T-cell (primary cell): ENCODE measurements around the gene CTBS. TPM values are rescaled to one million over a fixed set of nuclear protein-coding genes. Genes with fewer than 3 reads are reported as not detected.
A peak's percentile ranks its signal among the peaks of the same experiment; 100 is the strongest.

ENCODE experiments used
- ATAC-seq, 4 experiments: fragments of 200-7000 bp in 3 of 4; fragments of 150-1000 bp in 1 of 4; cut with Tn5 transposase; replicated peaks in 1 of 4; 1 replicate in 3 of 4; 2 replicates in 1 of 4; pipeline ENCODE4 v1.10.0; 2021; ENCODE audit warnings: moderate library complexity in 3 of 4, mild to moderate bottlenecking in 2 of 4, moderate number of reproducible peaks in 1 of 4
- CTCF ChIA-PET, 2 donors: fragments of 300-600 bp; sonication (Branson Sonifier 250); formaldehyde crosslinking; loops; one replicate each; lab custom pipeline; 2022; ENCODE audit warnings: antibody characterized with exemption in 2 of 2; lab: Charles Lee
- POLR2A ChIA-PET, 2 donors: fragments of 300-600 bp; sonication (Branson Sonifier 250); formaldehyde crosslinking; loops; one replicate each; lab custom pipeline; 2022; ENCODE audit warnings: antibody characterized with exemption in 2 of 2; lab: Charles Lee
- DNase-seq, 35 experiments: peaks; one replicate each; pipeline versions ENCODE4 v3.0.0 to v3.0.0-alpha.2; 2013 to 2023
- H3K27ac ChIP-seq: one replicate; pipeline ENCODE4 v1.5.1; 2013; ENCODE audit warnings: low read length
- H3K27me3 ChIP-seq, 2 experiments: replicated peaks in 1 of 2; 1 replicate in 1 of 2; 2 replicates in 1 of 2; pipeline versions ENCODE4 v1.6.1 to v1.7.0; 2013; ENCODE audit warnings: low read length in 1 of 2, mixed read lengths in 1 of 2; ENCODE audit not compliant: control insufficient read depth in 2 of 2, insufficient read depth in 2 of 2; ENCODE audit errors: extremely low read depth in 1 of 2
- H3K36me3 ChIP-seq, 2 donors: 1 replicate in 1 of 2; 2 replicates in 1 of 2; pipeline versions ENCODE4 v1.6.1 to v1.7.0; 2013; ENCODE audit warnings: low read length in 1 of 2; ENCODE audit not compliant: control insufficient read depth in 2 of 2, insufficient read depth in 1 of 2; ENCODE audit errors: extremely low read depth in 1 of 2
- H3K4me1 ChIP-seq, 2 experiments: 1 replicate in 1 of 2; 2 replicates in 1 of 2; pipeline versions ENCODE4 v1.6.1 to v1.7.0; 2013; ENCODE audit warnings: low read length in 2 of 2, mixed read lengths in 1 of 2; ENCODE audit not compliant: insufficient read depth in 2 of 2, control insufficient read depth in 1 of 2; ENCODE audit errors: extremely low read depth in 1 of 2
- H3K4me3 ChIP-seq, 2 donors: 1 replicate in 1 of 2; 2 replicates in 1 of 2; pipeline versions ENCODE4 v1.5.1 to v1.7.0; 2013; ENCODE audit warnings: mild to moderate bottlenecking in 2 of 2, low read length in 1 of 2, moderate library complexity in 1 of 2; ENCODE audit not compliant: control insufficient read depth in 1 of 2; ENCODE audit errors: extremely low read depth in 1 of 2
- H3K9me3 ChIP-seq: 2 replicates; pipeline ENCODE4 v1.7.0; 2013
- H3K27ac Mint-ChIP-seq, 2 donors: one replicate each; pipeline ENCODE4 v1.8.0; 2020 to 2021; ENCODE audit warnings: mild to moderate bottlenecking in 2 of 2, mixed read lengths in 2 of 2
- H3K27me3 Mint-ChIP-seq, 2 donors: one replicate each; pipeline ENCODE4 v1.8.0; 2021 to 2022; ENCODE audit warnings: mixed read lengths in 2 of 2
- H3K36me3 Mint-ChIP-seq: one replicate; pipeline ENCODE4 v1.8.0; 2021; ENCODE audit warnings: mixed read lengths
- H3K4me1 Mint-ChIP-seq, 3 donors: one replicate each; pipeline ENCODE4 v1.8.0; 2020 to 2022; ENCODE audit warnings: mixed read lengths in 3 of 3, mild to moderate bottlenecking in 1 of 3
- H3K4me3 Mint-ChIP-seq, 3 donors: one replicate each; pipeline ENCODE4 v1.8.0; 2020 to 2022; ENCODE audit warnings: mild to moderate bottlenecking in 3 of 3, mixed read lengths in 3 of 3, moderate library complexity in 3 of 3
- H3K9me3 Mint-ChIP-seq, 3 donors: one replicate each; pipeline ENCODE4 v1.8.0; 2020 to 2022; ENCODE audit warnings: mixed read lengths in 3 of 3
- WGBS: methylation state at CpG from one replicate; pipeline ENCODE4 v1.1.5; 2013; ENCODE audit warnings: missing lambda C conversion rate; ENCODE audit not compliant: insufficient coverage; 5-methylcytosine and 5-hydroxymethylcytosine counted together
- total RNA-seq, 35 experiments: library from RNA in 6 of 35; stranded (reverse) in 6 of 35; fragments of 120-200 nt in 1 of 35; gene quantifications; one replicate each; pipeline versions ENCODE4 v1.2.1 to v1.2.4 and lab custom pipeline; 2013 to 2026

The CTBS gene
- total RNA-seq, 5 donors from 2014 or later (not counting 1 experiment from before 2014, with no cell fraction given): 14.8 to 20.3 (median 16.4) TPM

- no peaks in the 10 kb centered on the region for H3K27me3 ChIP-seq
- Mint-ChIP-seq H3K9me3 (no peaks in the 10 kb centered on the region), H3K27ac (no peak overlapping the region), H3K4me3 (peak overlapping the region in 1 of 3 donors; percentile 11), H3K4me1 (peaks cover 58 to 70% (median 59%) of the 10 kb centered on the region in 3 donors), H3K36me3 (peaks cover 34% of the 10 kb centered on the region), H3K27me3 (no peaks in the 10 kb centered on the region)
- DNase-seq (no peak), ATAC-seq (no peak)
- POLR2A ChIA-PET: no interaction called here
- H3K9me3 ChIP-seq: no peaks in the 10 kb centered on the region
- peaks cover 0 to 7% of the 10 kb centered on the region in 2 donors for H3K36me3 ChIP-seq
- H3K27ac ChIP-seq: no peak overlapping the region
- 97% methylated on average over 4 of the region's 7 CpGs for WGBS
- no peak overlapping the region for H3K4me3 ChIP-seq
- CTCF ChIA-PET: interaction anchor here in 1 of 2 donors (0.6 kb wide), 2 partner anchors 51 to 646 kb away, joined by 3 read pairs; no protein-coding TSS in a partner anchor
- H3K4me1 ChIP-seq: peaks cover 11 to 14% of the 10 kb centered on the region in 2 experiments
Observed at GRCh38 chr1:84570436-84571149, 3.6 kb downstream of the CTBS start.

DNA sequence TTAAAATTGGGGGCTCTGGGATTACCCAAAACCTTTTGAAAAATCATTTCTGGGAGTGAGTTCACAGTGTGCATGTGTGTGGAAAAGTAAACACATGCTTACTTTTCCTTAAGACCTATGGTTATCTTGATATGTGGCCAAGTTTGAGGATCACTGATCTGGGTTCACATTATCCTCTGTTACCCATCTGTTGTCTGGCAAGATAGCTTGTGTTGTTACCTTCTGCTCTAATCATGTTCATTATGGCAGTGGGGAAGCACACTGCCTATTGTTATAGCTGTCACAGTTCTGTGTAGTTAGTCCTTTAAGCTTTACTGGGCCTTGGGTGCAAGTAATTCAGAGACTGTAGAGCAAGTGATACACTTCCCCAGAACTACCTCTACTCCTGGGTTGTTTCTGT, 5.0 kb downstream of the CTBS start:
- Histone ChIP-seq H3K27ac (no peak overlapping the region), H3K4me3 (no peak overlapping the region), H3K27me3 (no peaks in the 10 kb centered on the region), H3K4me1 (peaks cover 9 to 11% of the 10 kb centered on the region in 2 experiments), H3K36me3 (peaks cover 0 to 15% of the 10 kb centered on the region in 2 donors), H3K9me3 (no peaks in the 10 kb centered on the region)
- DNase-seq: no peak
- POLR2A ChIA-PET: no interaction called here
- Mint-ChIP-seq H3K36me3 (peaks cover 34% of the 10 kb centered on the region), H3K9me3 (no peaks in the 10 kb centered on the region), H3K4me3 (no peak overlapping the region), H3K27ac (no peak overlapping the region), H3K27me3 (no peaks in the 10 kb centered on the region), H3K4me1 (peaks cover 53 to 62% (median 54%) of the 10 kb centered on the region in 3 donors)
- CTCF ChIA-PET: no interaction called here
- ATAC-seq: no peak

- Histone ChIP-seq H3K4me1 (no peaks in the 10 kb centered on the region), H3K27me3 (no peaks in the 10 kb centered on the region), H3K4me3 (no peak overlapping the region), H3K27ac (no peak overlapping the region), H3K9me3 (no peaks in the 10 kb centered on the region), H3K36me3 (no peaks in the 10 kb centered on the region)
- no peak for ATAC-seq
- Mint-ChIP-seq H3K36me3 (peaks cover 19% of the 10 kb centered on the region), H3K27ac (no peak overlapping the region), H3K4me3 (no peak overlapping the region), H3K9me3 (no peaks in the 10 kb centered on the region), H3K4me1 (no peaks in the 10 kb centered on the region), H3K27me3 (no peaks in the 10 kb centered on the region)
- CTCF ChIA-PET: interaction anchor here (0.6 to 0.9 kb wide), 2 partner anchors 96 to 205 kb away, joined by 3 read pairs; no protein-coding TSS in a partner anchor
- no peak for DNase-seq
- POLR2A ChIA-PET: interaction anchor here (0.6 kb wide), 2 partner anchors 42 to 683 kb away, joined by 3 read pairs; no protein-coding TSS in a partner anchor
- WGBS: no CpG with 5 or more reads among the region's 2 CpGs
Observed at GRCh38 chr1:84550826-84551225, 23.4 kb downstream of the CTBS start.

DNA sequence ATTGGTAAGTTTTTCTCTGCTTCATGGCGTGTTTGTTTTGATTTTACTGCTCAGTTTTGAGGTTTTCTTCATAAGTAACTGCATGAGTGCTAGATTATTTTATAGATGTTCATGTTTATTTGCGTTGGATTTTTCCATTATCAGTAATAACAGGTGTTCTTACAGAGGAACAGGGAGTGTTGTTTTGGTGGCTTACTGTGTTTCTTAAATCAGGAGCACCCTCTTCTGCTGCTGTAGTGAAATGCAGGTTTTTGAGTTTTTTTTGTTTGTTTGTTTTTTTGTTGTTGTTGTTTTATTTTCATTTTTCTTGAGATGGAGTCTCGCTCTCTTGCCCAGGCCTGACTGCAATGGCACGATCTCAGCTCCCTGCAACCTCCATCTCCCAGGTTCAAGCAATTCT, 32.6 kb downstream of the CTBS start:
- H3K4me1 Mint-ChIP-seq: peaks cover 0 to 5% (median 0%) of the 10 kb centered on the region in 3 donors
- no peak overlapping the region for H3K4me3 Mint-ChIP-seq
- DNase-seq: peak in 1 of 35 experiments; percentile 21
- Histone ChIP-seq H3K4me1 (no peaks in the 10 kb centered on the region), H3K27me3 (no peaks in the 10 kb centered on the region), H3K36me3 (peaks cover 0 to 3% of the 10 kb centered on the region in 2 donors), H3K27ac (no peak overlapping the region), H3K9me3 (no peaks in the 10 kb centered on the region), H3K4me3 (no peak overlapping the region)
- WGBS: no CpG with 5 or more reads among the region's 4 CpGs
- CTCF ChIA-PET: interaction anchor here (0.6 to 0.7 kb wide), 3 partner anchors 40 to 401 kb away, joined by 3 read pairs; no protein-coding TSS in a partner anchor
- H3K9me3 Mint-ChIP-seq: no peaks in the 10 kb centered on the region
- no peak overlapping the region for H3K27ac Mint-ChIP-seq
- no peaks in the 10 kb centered on the region for H3K27me3 Mint-ChIP-seq
- POLR2A ChIA-PET: interaction anchor here in 1 of 2 donors (0.6 kb wide), 1 partner anchor 685 kb away, joined by 4 read pairs; no protein-coding TSS in a partner anchor
- ATAC-seq: no peak
- peaks cover 39% of the 10 kb centered on the region for H3K36me3 Mint-ChIP-seq

DNA sequence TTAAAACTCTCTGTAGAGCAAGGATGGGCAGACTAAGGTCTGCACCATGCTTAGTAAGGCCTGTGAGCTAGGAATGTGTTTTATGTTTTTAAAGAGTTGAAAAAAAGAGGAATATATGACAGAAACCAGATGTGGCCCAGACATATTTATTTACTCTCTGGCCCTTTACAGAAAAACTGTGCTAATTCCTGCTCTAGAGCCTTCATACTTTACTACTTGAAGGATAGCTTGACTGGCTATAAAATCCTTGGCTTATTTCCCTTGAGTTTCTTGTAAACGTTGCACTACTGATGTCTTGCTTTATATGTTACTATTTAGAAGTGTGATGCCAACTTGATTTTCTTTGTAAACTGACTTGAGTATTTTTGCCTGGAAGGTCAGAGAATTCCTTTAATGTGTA, 33.5 kb downstream of the CTBS start:
- POLR2A ChIA-PET: interaction anchor here in 1 of 2 donors (0.6 to 0.7 kb wide), 2 partner anchors 451 to 616 kb away, joined by 4 read pairs; no protein-coding TSS in a partner anchor
- Histone ChIP-seq H3K36me3 (peaks cover 0 to 3% of the 10 kb centered on the region in 2 donors), H3K9me3 (no peaks in the 10 kb centered on the region), H3K27me3 (no peaks in the 10 kb centered on the region), H3K27ac (no peak overlapping the region), H3K4me3 (no peak overlapping the region), H3K4me1 (no peaks in the 10 kb centered on the region)
- CTCF ChIA-PET: no interaction called here
- Mint-ChIP-seq H3K27me3 (no peaks in the 10 kb centered on the region), H3K4me3 (no peak overlapping the region), H3K27ac (no peak overlapping the region), H3K36me3 (peaks cover 37% of the 10 kb centered on the region), H3K9me3 (no peaks in the 10 kb centered on the region), H3K4me1 (peaks cover 0 to 5% (median 0%) of the 10 kb centered on the region in 3 donors)
- no peak for DNase-seq
- no peak for ATAC-seq
- WGBS: no CpG with 5 or more reads among the region's 1 CpG

GRCh38 chr1:84539972-84540371, 34.3 kb downstream of the CTBS start:
- ATAC-seq: no peak
- Mint-ChIP-seq H3K27ac (no peak overlapping the region), H3K9me3 (no peaks in the 10 kb centered on the region), H3K4me1 (peaks cover 0 to 5% (median 0%) of the 10 kb centered on the region in 3 donors), H3K4me3 (no peak overlapping the region), H3K36me3 (peaks cover 37% of the 10 kb centered on the region), H3K27me3 (no peaks in the 10 kb centered on the region)
- Histone ChIP-seq H3K36me3 (peaks cover 0 to 3% of the 10 kb centered on the region in 2 donors), H3K27ac (no peak overlapping the region), H3K27me3 (no peaks in the 10 kb centered on the region), H3K4me3 (no peak overlapping the region), H3K9me3 (no peaks in the 10 kb centered on the region), H3K4me1 (no peaks in the 10 kb centered on the region)
- no CpG with 5 or more reads among the region's 3 CpGs for WGBS
- DNase-seq: no peak
- ChIA-PET POLR2A (no interaction called here), CTCF (interaction anchor here in 1 of 2 donors (0.6 kb wide), 1 partner anchor 447 kb away, joined by 6 read pairs; no protein-coding TSS in a partner anchor)
